Hindlimb muscle (tissue), 1 donor: ENCODE data around the gene AGXT. TPM values are rescaled to one million over a fixed set of nuclear protein-coding genes. Genes with fewer than 3 reads are reported as not detected.
A peak's percentile ranks its signal among the peaks of the same experiment; 100 is the strongest.
"Not testable (repeated sequence)": the region's sequence is repeated elsewhere in the genome, so short reads cannot be mapped to it uniquely, and the experiment has no call there.

ENCODE experiments used
- DNase-seq: peaks from one replicate; pipeline ENCODE4 v3.0.0-alpha.2; 2013
- polyA plus RNA-seq: library from polyadenylated mRNA; unstranded; fragments of 120-200 nt; gene quantifications from one replicate; pipeline ENCODE4 v1.2.1, GENCODE V29; 2013; ENCODE audit not compliant: insufficient read length

AGXT gene
- polyA plus RNA-seq, 1 donor = not detected

DNA sequence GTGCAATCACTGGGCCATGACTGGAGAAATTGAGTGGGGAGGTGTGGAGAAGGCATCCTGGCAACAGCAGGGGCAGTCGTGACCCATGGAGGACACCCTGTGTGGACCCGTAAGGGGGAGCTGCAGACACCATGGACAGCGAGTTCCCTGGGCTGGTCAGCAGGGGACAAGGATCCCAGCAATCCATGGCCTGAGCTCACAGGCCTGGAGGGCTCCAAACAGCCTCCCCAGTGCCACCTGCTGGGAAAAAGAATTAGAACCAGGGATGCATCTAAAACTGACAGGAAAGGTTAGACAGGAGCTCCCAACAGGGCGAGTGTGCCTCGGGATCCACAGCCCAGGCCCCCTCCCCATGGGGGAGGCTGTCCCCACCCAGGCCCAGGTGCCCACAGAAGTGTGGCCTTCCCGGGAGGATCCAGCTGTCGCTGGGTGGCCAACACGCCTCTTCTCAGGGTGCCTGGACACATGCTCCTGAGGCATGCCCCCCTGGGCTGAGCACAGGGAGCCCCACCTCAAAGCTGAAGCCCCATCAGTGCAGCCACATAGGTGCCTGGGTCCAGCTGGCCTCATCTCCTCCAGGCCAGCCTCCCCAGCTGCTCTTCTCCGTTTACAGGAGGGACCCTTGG is 28.1 kb upstream of the AGXT start:
- peak; percentile 78 for DNase-seq

- DNase-seq = not testable (repeated sequence)
Measured at GRCh38 chr2:240846309-240846708, 22.3 kb upstream of the AGXT start.

DNA sequence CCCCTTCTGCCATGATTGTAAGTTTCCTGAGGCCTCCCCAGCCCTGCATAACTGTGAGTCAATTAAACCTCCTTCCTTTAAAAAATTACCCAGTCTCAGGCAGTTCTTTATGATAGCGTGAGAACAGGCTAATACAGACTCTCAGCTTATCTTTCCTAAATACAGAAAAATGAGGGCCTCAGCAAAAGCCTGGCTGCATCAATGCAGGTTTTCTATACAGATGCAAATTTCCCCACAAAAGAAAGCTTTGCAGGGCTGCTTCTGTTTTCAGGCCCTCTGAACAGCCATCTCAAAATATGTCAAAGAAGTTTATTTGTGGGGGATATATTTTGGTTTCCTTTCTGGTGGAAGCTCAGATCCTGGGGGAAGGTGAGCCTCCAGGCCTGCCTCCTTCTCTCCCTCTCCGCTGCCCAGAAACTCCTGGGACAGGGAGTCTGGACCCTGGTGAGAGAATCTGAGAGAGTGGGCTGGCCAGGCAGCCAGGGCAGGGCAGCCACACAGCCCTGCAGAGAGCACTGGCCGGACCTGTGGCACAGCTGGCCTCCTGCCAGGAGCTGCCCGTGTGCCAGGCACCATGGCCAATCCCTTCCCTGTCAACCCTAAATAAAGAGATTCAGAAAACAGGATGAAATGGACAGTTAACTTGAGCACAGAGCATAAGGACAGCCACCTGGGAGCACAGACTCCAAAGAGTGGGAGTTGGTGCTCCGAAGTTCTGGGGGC is 21.6 kb upstream of the AGXT start:
- no peak for DNase-seq

GRCh38 chr2:240847817-240848216 is 20.8 kb upstream of the AGXT start:
- no peak for DNase-seq

GRCh38 chr2:240848900-240849680 is 19.5 kb upstream of the AGXT start:
- DNase-seq = no peak

- DNase-seq = no peak
Measured at GRCh38 chr2:240850026-240850425, 18.6 kb upstream of the AGXT start.

- DNase-seq = no peak
Measured at GRCh38 chr2:240850756-240851077, 17.9 kb upstream of the AGXT start.

- peak; percentile 79 for DNase-seq
Measured at GRCh38 chr2:240851078-240851991, 17.3 kb upstream of the AGXT start.

GRCh38 chr2:240852671-240853314 is 15.8 kb upstream of the AGXT start:
- DNase-seq = no peak

GRCh38 chr2:240855670-240856069 is 13.0 kb upstream of the AGXT start:
- no peak for DNase-seq

DNA sequence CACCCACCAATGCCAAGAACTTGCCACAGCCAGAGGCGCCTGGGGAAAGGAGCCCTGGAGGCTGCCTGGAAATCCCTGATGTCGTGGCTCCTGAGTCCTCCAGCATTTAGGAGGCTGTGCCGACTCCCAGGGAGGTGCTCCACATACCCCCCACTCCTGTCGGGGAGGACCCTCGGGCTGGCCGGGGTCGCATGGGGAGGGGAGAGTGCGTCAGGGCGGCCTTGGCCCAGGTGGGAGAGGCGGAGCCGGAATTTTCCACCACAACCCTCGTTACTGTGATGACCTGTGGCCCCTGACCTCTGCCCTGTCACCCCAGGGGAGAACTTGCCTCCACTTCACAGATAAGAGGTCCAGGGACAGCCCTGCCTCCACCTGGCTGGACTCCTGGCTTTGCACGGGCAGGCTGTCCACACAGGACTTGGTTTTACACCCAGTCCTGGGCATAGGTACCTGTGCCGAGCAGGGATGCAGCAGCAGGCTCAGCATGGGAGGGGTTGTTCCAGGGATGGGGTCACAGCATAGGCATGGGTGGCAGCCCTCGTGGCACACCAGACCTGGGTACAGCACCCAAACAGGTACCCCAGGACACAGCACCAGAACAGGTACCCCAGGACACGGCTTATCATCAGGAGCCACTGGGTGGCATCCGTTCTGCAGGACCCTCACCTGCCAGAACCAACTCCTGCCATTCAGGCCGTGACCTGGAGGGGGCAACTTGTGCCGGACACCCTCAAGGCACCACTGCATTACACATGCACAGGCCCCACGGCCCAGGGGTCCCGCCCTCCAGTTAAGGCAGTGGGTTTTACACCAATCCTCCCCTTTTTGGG is 12.3 kb upstream of the AGXT start:
- no peak for DNase-seq

DNA sequence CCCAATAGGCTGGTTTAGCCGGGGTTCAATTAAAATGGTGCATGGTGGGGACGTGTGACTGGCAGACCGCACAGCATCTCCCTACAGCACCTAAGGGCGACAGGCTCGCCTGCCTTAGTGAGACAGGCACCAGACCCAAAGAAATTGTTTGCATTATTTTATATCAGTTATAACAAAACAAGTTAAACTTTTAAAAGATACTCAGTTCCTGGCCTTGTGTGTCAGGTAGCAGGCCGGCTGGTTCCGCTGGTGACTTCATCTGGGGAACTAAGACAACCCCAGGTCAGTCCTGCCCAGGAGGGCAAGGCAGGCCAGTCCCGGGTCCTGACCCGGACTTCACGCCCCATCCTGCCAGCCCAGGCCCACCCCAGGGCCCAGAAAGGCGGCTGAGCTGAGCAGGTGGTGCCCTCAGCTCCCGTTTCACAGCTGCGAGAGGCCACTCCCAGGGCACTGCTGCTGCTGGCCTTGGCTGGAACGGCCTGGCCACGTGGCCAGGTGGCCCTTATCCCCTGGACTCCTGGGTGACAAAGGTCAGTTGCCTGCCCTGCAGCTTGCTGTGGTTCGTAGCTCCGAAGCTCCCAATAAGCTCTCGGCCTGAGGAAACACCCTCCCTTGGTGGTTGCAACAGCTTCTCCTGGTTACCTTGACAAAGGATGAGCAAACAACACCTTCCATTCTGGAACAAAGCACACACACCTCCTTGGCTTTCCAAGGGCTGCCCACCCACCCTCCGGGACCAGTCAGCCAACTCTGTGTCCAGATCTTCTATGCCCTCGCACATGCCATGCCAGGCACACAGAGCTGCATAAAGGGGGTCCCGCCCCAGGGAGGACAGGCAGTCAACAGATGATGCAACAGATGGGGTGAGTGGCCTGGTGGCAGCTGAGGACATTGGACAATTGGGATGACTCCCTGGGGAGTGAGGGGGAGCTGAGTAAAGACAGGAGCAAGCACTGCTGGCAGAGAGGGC is 11.3 kb upstream of the AGXT start:
- no peak for DNase-seq

GRCh38 chr2:240858321-240858720 is 10.3 kb upstream of the AGXT start:
- no peak for DNase-seq

GRCh38 chr2:240858871-240859270 is 9.8 kb upstream of the AGXT start:
- no peak for DNase-seq

GRCh38 chr2:240861547-240861946 is 7.1 kb upstream of the AGXT start:
- no peak for DNase-seq

DNA sequence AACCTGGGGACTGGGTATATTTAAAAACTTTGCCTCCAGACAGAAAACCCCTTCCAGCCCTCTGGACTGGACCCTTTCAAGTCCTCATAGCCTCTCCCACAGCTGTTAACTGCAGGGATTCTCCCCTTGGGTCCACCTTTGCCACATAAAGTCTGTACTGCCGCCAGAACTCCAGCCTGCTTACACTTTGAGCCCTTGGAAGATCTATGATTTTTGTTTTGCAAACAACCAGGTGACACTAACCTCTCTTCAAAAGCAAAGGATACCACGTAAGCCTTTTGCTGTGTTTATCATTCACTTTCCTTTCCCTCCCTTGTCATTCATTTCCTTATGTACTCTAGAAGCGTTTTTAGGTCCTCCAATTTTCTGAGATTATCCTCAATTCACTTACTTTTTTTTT is 4.1 kb upstream of the AGXT start:
- no peak for DNase-seq

- DNase-seq = no peak
Measured at GRCh38 chr2:240865391-240865790, 3.2 kb upstream of the AGXT start.

GRCh38 chr2:240869109-240869955 is 708 bp downstream of the AGXT start:
- DNase-seq = no peak
